Endothelial cell of umbilical vein (primary cell): Measurements from ENCODE around the gene SMOC2. TPM values are rescaled to one million over a fixed set of nuclear protein-coding genes. Genes with fewer than 3 reads are reported as not detected.

Source experiments
- BruUV-seq: library from RNA; stranded (reverse); fragments of 400-500 nt; replicated peaks from 2 replicates; lab custom pipeline; 2021; lab: Mats Ljungman, UMichigan
- CTCF ChIA-PET: fragments of 300-600, 350-600 bp; sonication (Branson Sonifier 250); formaldehyde crosslinking; loops from one replicate; lab custom pipeline; 2021; ENCODE audit warnings: antibody characterized with exemption, inconsistent platforms; lab: Charles Lee
- POLR2A ChIA-PET: fragments of 300-600, 350-600 bp; sonication (Branson Sonifier 250); formaldehyde crosslinking; loops from one replicate; lab custom pipeline; 2021; ENCODE audit warnings: antibody characterized with exemption, inconsistent platforms; lab: Charles Lee
- DNase-seq: peaks from one replicate; pipeline ENCODE4 v3.0.0-alpha.2; 2011; ENCODE audit warnings: low read depth, low spot score
- FAIRE-seq: peaks from 2 replicates; lab custom pipeline; 2011; peaks lifted over from hg19 to GRCh38; lab: Jason Lieb, UNC
- H2AFZ ChIP-seq: 2 replicates; pipeline ENCODE4 v1.6.0; 2012; ENCODE audit warnings: low read depth, low read length, control low read depth, inconsistent platforms
- H3K27ac ChIP-seq: 2 replicates; pipeline ENCODE4 v1.5.1; 2011; ENCODE audit warnings: low read depth, mild to moderate bottlenecking, control low read depth, low read length, moderate library complexity; ENCODE audit not compliant: insufficient read depth
- H3K27me3 ChIP-seq, 2 experiments: 2 replicates each; pipeline versions ENCODE4 v1.6.0 to v1.6.1; 2011; ENCODE audit warnings: low read length in 2 of 2, mixed read lengths in 1 of 2; ENCODE audit not compliant: control insufficient read depth in 2 of 2, insufficient read depth in 2 of 2
- H3K36me3 ChIP-seq, 2 experiments: 2 replicates in 1 of 2; 3 replicates in 1 of 2; pipeline ENCODE4 v1.5.1; 2011; ENCODE audit warnings: low read length in 2 of 2, mild to moderate bottlenecking in 1 of 2, moderate library complexity in 1 of 2; ENCODE audit not compliant: control insufficient read depth in 2 of 2, insufficient read depth in 2 of 2; ENCODE audit errors: extremely low read depth in 1 of 2
- H3K4me1 ChIP-seq: 3 replicates; pipeline ENCODE4 v1.5.1; 2011; ENCODE audit warnings: mild to moderate bottlenecking, low read length; ENCODE audit not compliant: control insufficient read depth, insufficient read depth; ENCODE audit errors: extremely low read depth
- H3K4me2 ChIP-seq: 2 replicates; pipeline ENCODE4 v1.6.1; 2011; ENCODE audit warnings: low read length, control low read depth, mixed read lengths; ENCODE audit not compliant: insufficient read depth
- H3K4me3 ChIP-seq, 3 experiments: fragments of 200-600 bp in 1 of 3; sonication (generic), shearing (Covaris generic) in 1 of 3; replicated peaks in 1 of 3; 2 replicates each; pipeline ENCODE4 v1.5.1; 2011 to 2016; ENCODE audit warnings: control low read depth in 3 of 3, low read length in 3 of 3, mild to moderate bottlenecking in 2 of 3, inconsistent platforms in 1 of 3, low read depth in 1 of 3, moderate library complexity in 1 of 3; ENCODE audit not compliant: insufficient read depth in 1 of 3
- H3K79me2 ChIP-seq: 2 replicates; pipeline ENCODE4 v1.6.0; 2012; ENCODE audit warnings: low read length, inconsistent platforms; ENCODE audit not compliant: control insufficient read depth, insufficient read depth
- H3K9ac ChIP-seq: replicated peaks from 2 replicates; pipeline ENCODE3; 2011; ENCODE audit warnings: low read length, control low read depth; ENCODE audit not compliant: insufficient read depth; ENCODE audit errors: extremely low read depth
- H3K9me1 ChIP-seq: replicated peaks from 3 replicates; pipeline ENCODE4 v1.6.0; 2011; ENCODE audit warnings: mild to moderate bottlenecking, low read length; ENCODE audit not compliant: control insufficient read depth, insufficient read depth; ENCODE audit errors: extremely low read depth
- H3K9me3 ChIP-seq: replicated peaks from 2 replicates; pipeline ENCODE4 v1.5.1; 2012; ENCODE audit warnings: low read length, inconsistent platforms; ENCODE audit not compliant: control insufficient read depth, insufficient read depth
- H4K20me1 ChIP-seq: replicated peaks from 2 replicates; pipeline ENCODE3; 2011; ENCODE audit warnings: mild to moderate bottlenecking, low read length; ENCODE audit not compliant: control insufficient read depth, insufficient read depth; ENCODE audit errors: extremely low read depth
- EZH2 ChIP-seq: IDR thresholded peaks from 2 replicates; pipeline ENCODE4 v1.6.1; 2012; ENCODE audit warnings: borderline replicate concordance, low read depth, mild to moderate bottlenecking, moderate library complexity, low read length, inconsistent platforms; ENCODE audit not compliant: severe bottlenecking
- FOS ChIP-seq: IDR thresholded peaks from 2 replicates; pipeline ENCODE4 v1.6.1; 2011; ENCODE audit warnings: mild to moderate bottlenecking, low read length, moderate library complexity, borderline replicate concordance; ENCODE audit not compliant: insufficient read depth
- GATA2 ChIP-seq: IDR thresholded peaks from 2 replicates; pipeline ENCODE4 v1.7.0; 2011; ENCODE audit warnings: low read depth, mild to moderate bottlenecking, moderate library complexity, mixed read lengths, low read length; ENCODE audit not compliant: insufficient read length, insufficient read depth
- JUN ChIP-seq: IDR thresholded peaks from 2 replicates; pipeline ENCODE4 v1.6.1; 2011; ENCODE audit warnings: borderline replicate concordance, low read depth; ENCODE audit not compliant: insufficient read length, insufficient read depth
- MYC ChIP-seq: IDR thresholded peaks from one replicate; pipeline ENCODE4 v1.6.1; 2011; ENCODE audit warnings: mild to moderate bottlenecking, low read depth, low read length
- POLR2A ChIP-seq: IDR thresholded peaks from 2 replicates; pipeline ENCODE4 v1.6.1; 2012; ENCODE audit warnings: low read depth, mild to moderate bottlenecking, control low read depth, low read length
- POLR2AphosphoS5 ChIP-seq: IDR thresholded peaks from 2 replicates; pipeline ENCODE4 v1.6.1; 2012; ENCODE audit warnings: low read depth, mild to moderate bottlenecking, control low read depth, low read length, moderate library complexity; ENCODE audit not compliant: insufficient read depth
- dilution Hi-C: fragments of 300-500 bp; cut with MboI; formaldehyde crosslinking; loops from one replicate; pipeline ENCODE4 v1.15.0; 2019; ENCODE audit warnings: low sequenced_read_pairs; ENCODE audit not compliant: extremely low pct_ligation_motif_present
- intact Hi-C: fragments of 100-400 bp; cut with micrococcal nuclease; formaldehyde crosslinking; loops from one replicate; pipeline ENCODE4 v1.10.0; 2022
- polyA plus RNA-seq, 4 experiments: library from polyadenylated mRNA; depleted of rRNA in 3 of 4; stranded (reverse) in 3 of 4; unstranded in 1 of 4; fragments of >200 nt; gene quantifications; 2 replicates each; pipeline versions ENCODE4 v1.2.1 to v1.2.3, GENCODE V29; 2011 to 2012; ENCODE audit warnings: missing spikeins in 1 of 4
- total RNA-seq: library from RNA; stranded (reverse); gene quantifications from 2 replicates; pipeline ENCODE4 v1.2.3, GENCODE V29; 2021
- TF ChIP-seq, protein P1 (sequence below): IDR thresholded peaks from 2 replicates; pipeline ENCODE4 v1.6.1; 2011; ENCODE audit not compliant: insufficient read depth, insufficient read length
- TF ChIP-seq, protein P2 (sequence below), 2 donors: IDR thresholded peaks; 1 replicate in 1 of 2; 2 replicates in 1 of 2; pipeline ENCODE4 v1.5.1; 2011; ENCODE audit warnings: low read length in 2 of 2, mild to moderate bottlenecking in 2 of 2, moderate library complexity in 2 of 2, control low read depth in 1 of 2, inconsistent platforms in 1 of 2, low read depth in 1 of 2; ENCODE audit not compliant: insufficient read depth in 1 of 2; ENCODE audit errors: extremely low read depth in 1 of 2

The SMOC2 gene
- total and polyA plus RNA-seq, 2 donors (not counting 3 experiments of a cell fraction or from before 2014, with no cell fraction given), result not detected

DNA sequence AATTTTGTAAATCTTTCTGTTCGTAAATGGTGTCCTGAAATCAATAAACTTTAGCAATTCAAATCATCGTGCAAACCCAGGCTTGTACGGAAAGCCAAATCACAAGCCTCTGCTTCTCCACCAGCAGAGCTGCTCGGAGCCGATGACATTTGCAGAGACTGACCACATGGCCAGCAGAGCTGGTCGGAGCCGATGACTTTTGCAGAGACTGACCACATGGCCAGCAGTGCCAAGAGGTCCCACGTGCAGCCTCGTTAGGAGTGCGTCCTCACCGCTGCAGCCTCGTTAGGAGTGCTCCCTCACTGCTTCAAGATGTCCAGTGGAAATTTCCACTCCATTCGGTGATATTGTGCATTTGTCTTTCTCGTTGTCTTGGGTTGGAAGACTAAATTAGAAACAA, 28.5 kb downstream of the SMOC2 start:
- Histone ChIP-seq H3K27ac (no peak overlapping the region), H3K9me1 (no peaks in the 10 kb centered on the region), H3K36me3 (no peaks in the 10 kb centered on the region), H2AFZ (no peak overlapping the region), H3K9ac (no peak overlapping the region), H3K27me3 (no peaks in the 10 kb centered on the region), H3K4me3 (no peak overlapping the region), H3K4me1 (no peaks in the 10 kb centered on the region), H3K9me3 (peaks cover 2% of the 10 kb centered on the region), H3K4me2 (no peak overlapping the region), H3K79me2 (no peaks in the 10 kb centered on the region), H4K20me1 (no peaks in the 10 kb centered on the region)
- ChIA-PET CTCF (no interaction called here), POLR2A (no interaction called here)
- no TSS peak for BruUV-seq
- no peak for FAIRE-seq
- dilution Hi-C loops, result no loop called here
- DNase-seq, result no peak
- intact Hi-C loops, result no loop called here
- no peak for TF ChIP-seq POLR2A
- TF ChIP-seq POLR2AphosphoS5, result no peak
- TF ChIP-seq EZH2, result no peak
- TF ChIP-seq MYC, result no peak
- no peak for TF ChIP-seq GATA2
- TF ChIP-seq FOS, result no peak
- no peak for TF ChIP-seq JUN
- TF ChIP-seq, protein P1, sequence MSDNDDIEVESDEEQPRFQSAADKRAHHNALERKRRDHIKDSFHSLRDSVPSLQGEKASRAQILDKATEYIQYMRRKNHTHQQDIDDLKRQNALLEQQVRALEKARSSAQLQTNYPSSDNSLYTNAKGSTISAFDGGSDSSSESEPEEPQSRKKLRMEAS, result no peak
- TF ChIP-seq, protein P2, sequence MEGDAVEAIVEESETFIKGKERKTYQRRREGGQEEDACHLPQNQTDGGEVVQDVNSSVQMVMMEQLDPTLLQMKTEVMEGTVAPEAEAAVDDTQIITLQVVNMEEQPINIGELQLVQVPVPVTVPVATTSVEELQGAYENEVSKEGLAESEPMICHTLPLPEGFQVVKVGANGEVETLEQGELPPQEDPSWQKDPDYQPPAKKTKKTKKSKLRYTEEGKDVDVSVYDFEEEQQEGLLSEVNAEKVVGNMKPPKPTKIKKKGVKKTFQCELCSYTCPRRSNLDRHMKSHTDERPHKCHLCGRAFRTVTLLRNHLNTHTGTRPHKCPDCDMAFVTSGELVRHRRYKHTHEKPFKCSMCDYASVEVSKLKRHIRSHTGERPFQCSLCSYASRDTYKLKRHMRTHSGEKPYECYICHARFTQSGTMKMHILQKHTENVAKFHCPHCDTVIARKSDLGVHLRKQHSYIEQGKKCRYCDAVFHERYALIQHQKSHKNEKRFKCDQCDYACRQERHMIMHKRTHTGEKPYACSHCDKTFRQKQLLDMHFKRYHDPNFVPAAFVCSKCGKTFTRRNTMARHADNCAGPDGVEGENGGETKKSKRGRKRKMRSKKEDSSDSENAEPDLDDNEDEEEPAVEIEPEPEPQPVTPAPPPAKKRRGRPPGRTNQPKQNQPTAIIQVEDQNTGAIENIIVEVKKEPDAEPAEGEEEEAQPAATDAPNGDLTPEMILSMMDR (IDR thresholded peaks at IDR 0.05; ENCODE audit: extremely low read depth in 1 of 2, insufficient read depth in 1 of 2, low read depth in 1 of 2, low read length in 2 of 2), result no peak
